Measurements from ENCODE around the gene CES4A. TPM values are rescaled to one million over a fixed set of nuclear protein-coding genes. Genes with fewer than 3 reads are reported as not detected.

Gene CES4A
- total and polyA plus RNA-seq, 9 of the 15 experiments (the other 6 are each of a cell fraction or from before 2014, with no cell fraction given), result 0.09 to 0.13 (median 0.11) TPM; not detected in 6

GRCh38 chr16:67028696-67029253 lies 40.4 kb downstream of the CES4A start, which contains the start of gene CBFB (continued):
- TF ChIP-seq ZNF449 (CRISPR knock-in tag; IDR thresholded peaks at IDR 0.05) (no peak), ZNF124 (CRISPR knock-in tag; IDR thresholded peaks at IDR 0.05) (no peak), SNAPC5 (CRISPR knock-in tag; IDR thresholded peaks at IDR 0.05) (no peak), NBN (IDR thresholded peaks at IDR 0.05; ENCODE audit: low read depth) (0 out of 2 replicates have a peak, but pooled peaks have one; percentile 64), CBX3 (IDR thresholded peaks at IDR 0.05; ENCODE audit: borderline replicate concordance in 1 of 2, low read length in 2 of 2) (no peak), THRA (IDR thresholded peaks at IDR 0.05) (no peak), WHSC1 (IDR thresholded peaks at IDR 0.05; ENCODE audit: low read length) (no peak), TSHZ1 (CRISPR knock-in tag; IDR thresholded peaks at IDR 0.05) (0 out of 2 replicates have a peak, but pooled peaks have one; percentile 6), ZNF282 (CRISPR knock-in tag; IDR thresholded peaks at IDR 0.05) (no peak), DLX4 (CRISPR knock-in tag; IDR thresholded peaks at IDR 0.05) (no peak), PRMT5 (CRISPR knock-in tag; IDR thresholded peaks at IDR 0.05) (no peak), SNIP1 (IDR thresholded peaks at IDR 0.05; ENCODE audit: low read depth) (no peak), ZC3H4 (CRISPR knock-in tag; IDR thresholded peaks at IDR 0.05; ENCODE audit: borderline replicate concordance) (no peak), YBX1 (IDR thresholded peaks at IDR 0.05) (no peak), HMGXB4 (CRISPR knock-in tag; IDR thresholded peaks at IDR 0.05) (no peak), PRPF4 (IDR thresholded peaks at IDR 0.05; ENCODE audit: insufficient read depth, low read depth, low read length, poor library complexity, severe bottlenecking) (no peak), POLR2AphosphoS5 (IDR thresholded peaks at IDR 0.05; ENCODE audit: control insufficient read depth, insufficient read depth, low read depth, low read length) (peak; percentile 87), TSC22D4 (tag; IDR thresholded peaks at IDR 0.05) (no peak)

Data from K562 (cell line).